DOHH2 (cell line): ENCODE data around the gene IQCM.

Source experiments
- CTCF ChIP-seq: fragments of 200-600 bp; sonication (generic); IDR thresholded peaks from one replicate; pipeline ENCODE4 v1.5.1; 2014; ENCODE audit warnings: antibody characterized with exemption, mild to moderate bottlenecking, low read depth, low read length; ENCODE audit not compliant: poor library complexity, severe bottlenecking
- EZH2phosphoT487 ChIP-seq: fragments of 200-600 bp; sonication (generic); IDR thresholded peaks from 2 replicates; pipeline ENCODE4 v1.6.1; 2017; ENCODE audit warnings: borderline replicate concordance, mild to moderate bottlenecking, antibody characterized with exemption, low read length, moderate library complexity, mixed read lengths

GRCh38 chr4:149830823-149831222 lies 15.2 kb upstream of the IQCM start:
- no peak for TF ChIP-seq CTCF
- no peak for TF ChIP-seq EZH2phosphoT487
